ENCODE data around the gene NUP210. TPM values are rescaled to one million over a fixed set of nuclear protein-coding genes. Genes with fewer than 3 reads are reported as not detected.

Gene NUP210
- total RNA-seq, 1 experiment from 2014 or later = 8.4 TPM

- DNase-seq (ENCODE audit: unreplicated experiment) = peak; percentile 61
- Mint-ChIP-seq H3K4me3 (ENCODE audit: unreplicated experiment) (no peak overlapping the region), H3K27me3 (ENCODE audit: insufficient read depth, unreplicated experiment) (peaks cover 12% of the 10 kb centered on the region), H3K36me3 (ENCODE audit: insufficient read depth, unreplicated experiment) (peaks cover 5% of the 10 kb centered on the region), H3K4me1 (ENCODE audit: insufficient read depth, unreplicated experiment) (peaks cover 11% of the 10 kb centered on the region), H3K9me3 (ENCODE audit: unreplicated experiment) (no peaks in the 10 kb centered on the region), H3K27ac (ENCODE audit: low read depth, unreplicated experiment) (peak overlapping the region; percentile 82)
- intact Hi-C loops (cut with micrococcal nuclease) = loop anchor here (10.0 kb wide), 1 partner anchor 153 kb away; no protein-coding TSS in a partner anchor
- no TSS peak for BruUV-seq (replicated peaks)
- no peak for TF ChIP-seq CTCF (IDR thresholded peaks at IDR 0.05; ENCODE audit: unreplicated experiment)
- CTCF ChIA-PET = interaction anchor here (0.6 kb wide), 2 partner anchors 306 to 996 kb away, joined by 4 to 6 read pairs; no protein-coding TSS in a partner anchor
- POLR2A ChIA-PET = no interaction called here
Observed at GRCh38 chr3:13301286-13301987, 118.7 kb downstream of the NUP210 start.

GRCh38 chr3:13300546-13301285, 119.4 kb downstream of the NUP210 start:
- intact Hi-C loops (cut with micrococcal nuclease) = loop anchor here (10.0 kb wide), 1 partner anchor 154 kb away; no protein-coding TSS in a partner anchor
- H3K27me3 Mint-ChIP-seq (ENCODE audit: insufficient read depth, unreplicated experiment) = peaks cover 19% of the 10 kb centered on the region
- H3K27ac Mint-ChIP-seq (ENCODE audit: low read depth, unreplicated experiment) = peak overlapping the region; percentile 82
- BruUV-seq (replicated peaks) = no TSS peak
- no peak for DNase-seq (ENCODE audit: unreplicated experiment)
- POLR2A ChIA-PET = no interaction called here
- H3K4me1 Mint-ChIP-seq (ENCODE audit: insufficient read depth, unreplicated experiment) = peaks cover 11% of the 10 kb centered on the region
- TF ChIP-seq CTCF (IDR thresholded peaks at IDR 0.05; ENCODE audit: unreplicated experiment) = no peak
- peaks cover 5% of the 10 kb centered on the region for H3K36me3 Mint-ChIP-seq (ENCODE audit: insufficient read depth, unreplicated experiment)
- H3K9me3 Mint-ChIP-seq (ENCODE audit: unreplicated experiment) = no peaks in the 10 kb centered on the region
- CTCF ChIA-PET = interaction anchor here (0.6 kb wide), 1 partner anchor 996 kb away, joined by 4 read pairs; no protein-coding TSS in a partner anchor
- H3K4me3 Mint-ChIP-seq (ENCODE audit: unreplicated experiment) = no peak overlapping the region

GRCh38 chr3:13299531-13300155, 120.5 kb downstream of the NUP210 start:
- CTCF ChIA-PET = no interaction called here
- no peak overlapping the region for H3K27ac Mint-ChIP-seq (ENCODE audit: low read depth, unreplicated experiment)
- no TSS peak for BruUV-seq (replicated peaks)
- H3K4me1 Mint-ChIP-seq (ENCODE audit: insufficient read depth, unreplicated experiment) = peaks cover 11% of the 10 kb centered on the region
- POLR2A ChIA-PET = interaction anchor here (0.7 kb wide), 1 partner anchor 260 kb away, joined by 5 read pairs; no protein-coding TSS in a partner anchor
- H3K4me3 Mint-ChIP-seq (ENCODE audit: unreplicated experiment) = no peak overlapping the region
- TF ChIP-seq CTCF (IDR thresholded peaks at IDR 0.05; ENCODE audit: unreplicated experiment) = no peak
- no peak for DNase-seq (ENCODE audit: unreplicated experiment)
- peaks cover 30% of the 10 kb centered on the region for H3K27me3 Mint-ChIP-seq (ENCODE audit: insufficient read depth, unreplicated experiment)
- H3K36me3 Mint-ChIP-seq (ENCODE audit: insufficient read depth, unreplicated experiment) = peaks cover 5% of the 10 kb centered on the region
- no peaks in the 10 kb centered on the region for H3K9me3 Mint-ChIP-seq (ENCODE audit: unreplicated experiment)
- intact Hi-C loops (cut with micrococcal nuclease) = loop anchor here (10.0 kb wide), 1 partner anchor 155 kb away; no protein-coding TSS in a partner anchor

- Mint-ChIP-seq H3K27me3 (ENCODE audit: insufficient read depth, unreplicated experiment) (peaks cover 45% of the 10 kb centered on the region), H3K9me3 (ENCODE audit: unreplicated experiment) (no peaks in the 10 kb centered on the region), H3K4me3 (ENCODE audit: unreplicated experiment) (no peak overlapping the region), H3K27ac (ENCODE audit: low read depth, unreplicated experiment) (no peak overlapping the region), H3K4me1 (ENCODE audit: insufficient read depth, unreplicated experiment) (peaks cover 6% of the 10 kb centered on the region), H3K36me3 (ENCODE audit: insufficient read depth, unreplicated experiment) (peaks cover 5% of the 10 kb centered on the region)
- TF ChIP-seq CTCF (IDR thresholded peaks at IDR 0.05; ENCODE audit: unreplicated experiment) = no peak
- BruUV-seq (replicated peaks) = no TSS peak
- POLR2A ChIA-PET = no interaction called here
- intact Hi-C loops (cut with micrococcal nuclease) = no loop called here
- CTCF ChIA-PET = no interaction called here
- no peak for DNase-seq (ENCODE audit: unreplicated experiment)
Observed at GRCh38 chr3:13296662-13297061, 123.5 kb downstream of the NUP210 start.

All from MCF 10A (cell line).